ENCODE data around the gene NECTIN3.

DNA sequence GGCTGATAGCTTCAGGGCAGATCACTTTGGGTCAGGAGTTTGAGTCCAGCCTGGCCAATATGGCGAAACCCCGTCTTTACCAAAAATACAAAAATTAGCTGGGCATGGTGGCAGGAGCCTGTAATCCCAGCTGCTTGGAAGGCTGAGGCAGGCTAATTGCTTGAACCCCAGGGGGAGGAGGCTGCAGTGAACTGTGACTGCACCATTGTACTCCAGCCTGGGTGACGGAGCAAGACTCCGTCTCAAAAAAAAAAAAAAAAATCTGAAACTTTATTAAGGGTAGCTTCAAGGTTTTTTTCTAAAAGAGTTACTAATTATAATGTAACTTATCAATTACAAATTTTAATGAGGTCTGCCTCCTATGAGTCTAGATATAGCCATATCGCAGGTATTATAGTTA lies 5.1 kb downstream of the NECTIN3 start:
- TF ChIP-seq, protein P1, sequence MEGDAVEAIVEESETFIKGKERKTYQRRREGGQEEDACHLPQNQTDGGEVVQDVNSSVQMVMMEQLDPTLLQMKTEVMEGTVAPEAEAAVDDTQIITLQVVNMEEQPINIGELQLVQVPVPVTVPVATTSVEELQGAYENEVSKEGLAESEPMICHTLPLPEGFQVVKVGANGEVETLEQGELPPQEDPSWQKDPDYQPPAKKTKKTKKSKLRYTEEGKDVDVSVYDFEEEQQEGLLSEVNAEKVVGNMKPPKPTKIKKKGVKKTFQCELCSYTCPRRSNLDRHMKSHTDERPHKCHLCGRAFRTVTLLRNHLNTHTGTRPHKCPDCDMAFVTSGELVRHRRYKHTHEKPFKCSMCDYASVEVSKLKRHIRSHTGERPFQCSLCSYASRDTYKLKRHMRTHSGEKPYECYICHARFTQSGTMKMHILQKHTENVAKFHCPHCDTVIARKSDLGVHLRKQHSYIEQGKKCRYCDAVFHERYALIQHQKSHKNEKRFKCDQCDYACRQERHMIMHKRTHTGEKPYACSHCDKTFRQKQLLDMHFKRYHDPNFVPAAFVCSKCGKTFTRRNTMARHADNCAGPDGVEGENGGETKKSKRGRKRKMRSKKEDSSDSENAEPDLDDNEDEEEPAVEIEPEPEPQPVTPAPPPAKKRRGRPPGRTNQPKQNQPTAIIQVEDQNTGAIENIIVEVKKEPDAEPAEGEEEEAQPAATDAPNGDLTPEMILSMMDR (conservative IDR thresholded peaks at IDR 0.05; ENCODE audit: low read length) = no peak
- TF ChIP-seq EZH2phosphoT487 (IDR thresholded peaks at IDR 0.05; ENCODE audit: borderline replicate concordance, low read depth, low read length) = no peak
